GM18498 (cell line): ENCODE data around the gene HIVEP2.

ENCODE experiments used
- ATAC-seq: cut with Tn5 transposase; IDR thresholded peaks from one replicate; pipeline ENCODE4 v1.9.1; 2021; ENCODE audit warnings: mild to moderate bottlenecking, moderate library complexity; ENCODE audit not compliant: unreplicated experiment

HIVEP2 gene

DNA sequence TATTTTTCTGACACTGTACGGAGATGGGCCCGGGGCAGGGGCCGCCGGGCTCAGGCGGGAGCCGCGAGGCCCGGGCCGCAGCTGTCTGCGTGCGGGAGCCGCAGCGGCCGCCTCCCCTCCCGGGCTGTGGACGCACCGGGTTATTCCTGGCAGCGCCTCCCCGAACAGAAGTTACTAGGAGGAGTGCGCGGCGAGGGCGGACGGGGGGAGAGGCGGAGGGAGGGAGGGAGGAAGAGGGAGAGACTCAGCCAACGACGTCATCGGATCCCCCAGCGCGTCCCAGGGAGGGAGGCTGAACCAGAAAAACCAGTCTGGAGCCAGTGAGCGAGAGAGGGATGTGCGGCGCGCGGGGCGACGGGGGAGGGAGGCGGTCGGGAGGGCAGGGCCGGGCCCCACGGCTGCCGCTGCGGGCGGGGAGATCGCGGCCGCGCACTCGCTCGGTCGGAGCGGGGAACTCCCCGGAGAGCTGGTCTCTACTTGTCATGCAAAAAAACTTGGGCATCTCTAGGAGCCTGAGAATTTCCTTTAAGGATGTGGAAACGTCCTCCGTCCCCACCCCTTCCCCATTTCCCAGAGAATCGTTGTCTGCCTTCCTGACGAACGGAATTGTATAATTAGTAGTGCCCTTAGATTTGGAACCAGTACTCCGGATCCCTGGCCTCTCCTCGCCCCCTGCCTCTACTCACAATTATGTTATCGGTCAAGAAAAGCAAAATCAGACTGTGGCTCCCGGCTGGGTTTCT, 1.4 kb upstream of the HIVEP2 start:
- peak; percentile 32 for ATAC-seq

DNA sequence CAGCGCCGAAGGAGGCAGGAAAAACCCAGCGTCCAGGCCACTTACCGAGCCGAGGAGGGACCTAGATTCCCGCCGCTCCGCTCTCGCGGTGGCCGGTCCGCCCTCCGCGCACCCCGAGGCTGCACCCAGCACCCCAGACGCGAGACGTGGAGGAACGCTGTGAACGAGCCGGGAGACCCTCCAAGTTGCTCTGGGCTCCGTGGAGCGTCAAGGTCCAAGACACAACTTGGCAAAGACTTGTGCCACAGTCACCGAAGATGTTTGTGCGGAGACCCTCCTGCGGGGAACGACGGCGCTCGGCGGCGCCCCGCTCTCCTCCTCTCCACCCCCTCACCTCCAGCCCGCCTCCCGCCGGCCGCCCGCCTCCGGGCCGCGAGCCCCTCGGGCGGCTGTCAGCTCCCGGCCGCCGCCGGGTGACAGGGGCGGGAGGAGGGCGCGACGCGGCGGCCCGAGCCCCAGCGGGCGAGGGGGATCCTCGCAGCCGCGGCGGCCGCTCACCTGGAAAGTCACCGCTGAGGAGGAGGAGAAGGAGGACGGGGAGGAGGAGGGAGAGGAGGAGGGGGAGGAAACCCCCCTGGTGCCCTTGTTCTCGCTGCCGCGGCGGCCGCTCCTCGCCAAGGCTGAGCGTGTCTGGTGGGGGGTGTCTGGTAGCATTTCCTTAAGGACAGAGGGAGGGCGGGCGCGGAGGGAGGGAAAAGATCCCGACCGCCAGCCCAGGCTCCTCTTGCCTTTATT, 637 bp upstream of the HIVEP2 start:
- peak; percentile 14 for ATAC-seq

DNA sequence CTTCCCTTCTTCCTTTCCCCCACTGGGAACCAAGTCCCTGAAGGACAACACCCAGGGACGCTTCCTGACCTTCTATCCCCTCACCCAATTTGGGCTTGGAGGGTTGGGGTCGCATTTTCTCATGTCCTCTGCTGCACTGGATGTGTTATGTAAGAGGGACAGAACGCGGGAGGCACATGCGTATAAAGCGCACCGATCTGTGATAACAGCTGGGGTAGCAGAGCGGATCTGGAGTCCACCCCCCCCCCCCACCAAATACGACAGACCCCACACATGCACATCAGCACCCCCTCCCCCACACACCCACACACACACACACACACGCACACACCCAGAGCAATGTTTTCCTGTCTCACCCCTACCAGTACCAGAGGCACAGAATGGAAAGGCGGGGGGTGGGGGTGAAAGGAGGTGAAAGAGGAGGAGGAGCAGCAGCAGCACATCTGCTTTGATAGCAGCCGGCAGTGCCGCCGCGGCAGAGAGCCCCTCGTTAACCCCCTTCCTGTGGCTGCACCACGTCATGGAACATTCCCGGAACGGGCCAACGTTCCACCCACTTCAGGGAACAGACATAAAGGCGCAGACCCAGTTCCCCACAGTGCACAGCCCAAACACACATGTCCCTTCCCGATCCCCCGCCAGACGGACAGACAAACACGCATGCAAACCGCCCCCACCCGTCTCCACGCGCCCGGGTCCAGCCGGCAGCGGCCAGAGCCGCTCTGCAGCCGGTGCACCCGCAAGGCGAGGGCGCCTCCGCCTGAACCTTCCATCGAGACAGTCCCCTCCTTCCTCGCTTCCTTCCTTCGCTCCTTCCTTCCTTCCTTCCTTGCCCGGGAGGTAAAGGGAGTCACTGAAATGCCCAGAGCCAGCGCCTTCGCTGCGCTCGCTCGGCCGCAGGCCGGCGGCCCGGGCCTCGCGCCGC, 590 bp downstream of the HIVEP2 start:
- peak; percentile 13 for ATAC-seq

DNA sequence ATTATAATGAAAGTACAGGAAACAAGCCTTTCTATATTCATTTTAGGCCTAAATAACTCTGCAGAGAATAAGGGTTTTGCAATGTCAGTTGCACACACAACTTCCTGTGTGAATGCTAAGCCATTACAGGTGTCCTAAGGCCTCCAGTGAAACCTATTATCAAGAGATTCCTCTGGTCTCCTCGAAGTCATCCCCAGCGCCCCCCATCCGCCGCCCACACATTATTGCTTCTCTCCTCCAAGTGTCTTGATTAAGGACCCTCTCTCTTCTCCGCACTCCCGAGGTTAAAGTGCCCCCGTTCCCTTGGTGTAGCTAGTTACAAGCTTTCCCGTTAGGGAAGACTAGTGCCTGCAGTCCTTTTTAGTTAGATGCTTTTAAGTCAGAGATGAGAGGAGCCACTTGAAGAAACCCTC, 1.3 kb downstream of the HIVEP2 start:
- ATAC-seq: no peak

DNA sequence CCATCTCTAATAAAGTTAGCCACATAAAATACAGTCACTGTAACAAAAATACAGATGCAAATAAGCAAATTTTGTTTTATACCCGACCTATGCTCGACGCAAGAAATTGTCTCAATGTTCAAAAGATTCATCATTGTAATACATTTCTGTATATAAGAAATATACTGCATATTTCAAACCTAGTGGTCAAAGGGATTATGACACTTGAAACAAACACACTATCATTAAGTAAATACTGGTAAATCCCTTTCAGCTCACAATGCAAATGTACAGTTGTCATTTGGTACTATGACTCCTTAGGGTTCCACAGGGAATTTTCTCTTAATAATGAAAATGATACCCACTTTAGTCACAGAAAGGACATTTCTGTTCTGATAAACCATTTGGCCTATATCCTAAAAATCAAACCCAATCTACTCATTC, 2.2 kb downstream of the HIVEP2 start:
- no peak for ATAC-seq

DNA sequence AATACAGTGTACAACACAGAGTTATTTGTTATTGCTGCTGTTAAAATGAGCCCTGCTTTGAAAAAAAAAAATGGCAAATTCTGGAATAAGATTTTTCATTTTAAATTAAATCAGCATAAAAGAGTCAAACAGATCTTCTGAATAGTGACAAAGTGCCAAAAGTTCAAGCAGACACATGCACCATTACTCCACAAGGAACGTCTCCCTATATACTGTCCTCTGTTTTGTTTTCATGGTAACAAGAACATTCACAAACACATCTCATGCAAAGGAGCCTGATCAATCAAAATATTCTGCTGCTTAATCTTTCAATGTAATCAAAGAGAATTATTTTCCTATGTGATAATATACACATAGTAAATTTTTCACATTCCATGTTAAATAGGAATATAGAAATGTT, 2.7 kb downstream of the HIVEP2 start:
- no peak for ATAC-seq

DNA sequence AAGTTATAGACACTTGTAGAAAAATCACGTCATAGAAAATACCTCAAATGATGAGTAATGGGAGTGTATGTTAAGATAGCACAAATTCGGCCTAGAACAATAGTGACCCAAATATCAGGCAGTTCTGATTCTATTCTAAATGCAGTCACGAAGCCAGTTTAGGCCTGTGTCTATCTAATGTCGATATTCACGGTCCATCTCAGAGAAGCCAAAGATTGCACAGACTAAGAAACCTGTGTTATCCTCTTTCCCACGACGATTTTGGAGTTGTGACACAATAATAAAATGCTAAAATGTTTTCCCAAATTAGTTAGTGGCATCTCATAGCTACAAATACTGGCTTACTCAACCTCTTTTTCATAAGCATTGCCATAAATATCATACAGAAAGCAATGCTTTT, 4.0 kb downstream of the HIVEP2 start:
- no peak for ATAC-seq

DNA sequence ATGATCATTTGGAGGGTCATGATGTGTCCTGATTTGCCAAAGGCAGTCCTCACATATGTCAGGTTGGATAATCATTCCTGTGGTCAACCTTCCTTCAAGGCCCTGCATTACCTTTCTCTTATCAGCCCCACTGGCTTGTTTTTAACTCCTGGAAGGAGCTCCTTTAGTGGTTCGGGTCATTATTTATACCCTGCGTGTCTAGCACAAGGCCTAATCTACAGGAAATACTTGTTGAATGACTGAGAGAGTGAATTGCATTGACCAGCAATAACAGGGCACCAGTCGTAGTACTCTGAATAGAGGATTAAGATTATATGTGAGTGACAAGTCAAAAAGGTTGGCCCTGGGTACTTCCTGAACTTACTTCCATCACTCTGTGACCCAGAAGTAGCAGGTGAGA, 4.5 kb downstream of the HIVEP2 start:
- ATAC-seq: no peak

DNA sequence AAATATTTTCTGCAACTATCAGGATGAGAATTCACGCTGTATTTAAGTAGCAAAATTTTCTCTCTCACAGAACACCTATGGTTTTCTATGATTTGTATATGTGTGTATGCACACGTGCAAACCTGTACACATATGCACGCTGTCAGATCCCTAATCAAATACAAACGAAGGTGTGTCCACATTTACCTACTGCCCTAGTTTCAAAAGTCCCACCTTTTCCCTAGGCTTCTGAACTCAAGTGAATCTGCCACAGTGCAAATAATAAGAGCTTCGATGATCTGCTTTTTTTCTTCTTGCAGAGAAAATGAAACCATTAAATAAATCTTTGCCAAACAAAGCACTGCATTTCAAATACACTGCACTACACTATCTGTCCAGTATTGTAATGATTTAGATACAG, 6.5 kb downstream of the HIVEP2 start:
- ATAC-seq: no peak

DNA sequence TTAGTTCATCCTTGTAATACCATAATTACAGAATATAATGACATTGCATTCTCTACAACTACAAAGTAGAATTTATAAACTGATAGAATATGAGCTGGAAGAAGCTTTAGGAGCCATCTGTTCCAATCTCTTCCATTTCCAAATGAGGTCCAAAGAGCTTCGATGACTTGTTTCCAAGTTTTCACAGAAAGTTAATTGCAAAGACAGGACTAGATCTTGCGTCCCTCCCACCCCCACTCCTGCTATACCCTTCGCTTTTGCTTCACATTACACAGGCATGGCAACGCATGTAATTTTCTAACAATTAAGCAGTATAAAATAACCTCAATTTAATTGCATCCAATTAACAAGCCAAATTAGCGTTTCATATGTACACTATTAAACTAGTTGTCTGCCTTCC, 7.0 kb downstream of the HIVEP2 start:
- no peak for ATAC-seq

DNA sequence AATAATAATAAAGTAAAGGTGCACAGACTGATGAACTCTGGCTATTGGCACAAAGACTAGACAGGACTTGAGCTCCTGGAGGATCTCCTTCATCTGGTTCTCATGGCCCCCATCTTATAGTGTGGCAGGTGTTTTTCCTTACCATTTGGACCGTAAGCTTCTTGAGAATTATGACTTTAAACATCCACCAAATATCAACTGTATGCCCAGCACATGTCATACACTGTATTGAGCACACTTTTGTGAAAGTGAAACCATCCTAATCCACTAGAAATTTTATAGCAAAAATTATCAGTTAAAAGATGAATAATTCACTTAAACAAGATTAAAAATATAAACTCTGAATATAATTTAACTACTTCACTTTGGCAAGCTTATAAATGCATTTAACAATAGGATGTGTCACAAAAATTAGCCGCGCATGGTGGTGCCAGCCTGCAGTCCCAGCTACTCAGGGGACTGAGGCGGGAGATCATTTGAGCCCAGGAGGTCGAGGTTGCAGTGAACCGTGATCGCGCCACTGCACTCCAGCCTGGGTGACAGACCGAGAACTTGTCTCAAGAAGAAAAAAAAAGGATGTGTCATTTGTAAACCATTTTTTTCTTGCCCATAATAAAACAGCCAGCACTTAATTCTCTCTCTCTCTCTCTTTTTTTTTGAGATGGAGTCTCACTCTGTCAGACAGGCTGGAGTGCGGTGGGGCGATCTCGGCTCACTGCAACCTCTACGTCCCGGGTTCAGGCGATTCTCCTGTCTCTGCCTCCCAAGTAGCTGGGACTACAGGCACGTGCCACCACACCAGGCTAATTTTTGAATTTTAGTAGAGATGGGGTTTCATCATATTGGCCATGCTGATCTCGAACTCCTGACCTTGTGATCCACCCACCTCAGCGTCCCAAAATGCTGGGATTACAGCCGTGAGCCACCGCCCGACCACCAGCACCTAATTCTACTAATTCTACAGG, 9.1 kb downstream of the HIVEP2 start:
- ATAC-seq: peak; percentile 68

DNA sequence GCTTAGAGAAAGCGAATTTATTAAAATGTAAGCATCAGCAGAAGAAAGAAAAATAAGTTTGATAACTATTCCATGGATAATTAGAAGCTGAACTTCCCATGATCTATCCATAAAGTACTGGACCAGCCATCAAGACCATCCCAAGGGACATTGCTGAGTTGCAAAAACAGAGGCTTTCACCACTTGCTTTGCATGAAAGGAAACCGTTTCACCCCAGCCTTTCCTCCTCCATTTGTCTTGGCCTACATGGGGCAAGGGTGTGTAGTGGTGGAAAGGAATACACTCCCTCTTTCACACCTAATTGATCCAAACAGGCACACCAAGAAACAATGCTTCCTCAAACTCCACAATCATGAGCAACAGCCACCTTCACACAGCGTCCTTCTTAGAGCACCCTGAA, 10.4 kb downstream of the HIVEP2 start:
- no peak for ATAC-seq

DNA sequence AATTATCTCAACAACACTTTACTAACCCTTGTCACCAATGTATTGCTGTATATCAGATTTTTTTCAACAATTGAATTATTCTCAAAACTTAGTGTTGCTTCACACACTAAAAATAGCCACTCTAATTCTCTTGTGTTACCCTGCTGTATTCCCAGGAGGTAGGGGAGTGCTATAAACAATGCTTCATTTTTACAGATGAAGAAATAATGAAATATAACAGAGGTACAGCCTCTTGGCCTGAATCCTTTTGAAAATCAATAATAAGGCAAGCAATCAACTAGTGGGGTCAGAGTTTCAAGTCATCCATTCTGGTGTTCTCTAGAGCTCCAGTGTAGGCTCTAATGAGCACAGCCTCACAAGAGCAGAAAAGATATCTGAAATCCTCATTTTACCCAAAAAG, 10.9 kb downstream of the HIVEP2 start:
- no peak for ATAC-seq

DNA sequence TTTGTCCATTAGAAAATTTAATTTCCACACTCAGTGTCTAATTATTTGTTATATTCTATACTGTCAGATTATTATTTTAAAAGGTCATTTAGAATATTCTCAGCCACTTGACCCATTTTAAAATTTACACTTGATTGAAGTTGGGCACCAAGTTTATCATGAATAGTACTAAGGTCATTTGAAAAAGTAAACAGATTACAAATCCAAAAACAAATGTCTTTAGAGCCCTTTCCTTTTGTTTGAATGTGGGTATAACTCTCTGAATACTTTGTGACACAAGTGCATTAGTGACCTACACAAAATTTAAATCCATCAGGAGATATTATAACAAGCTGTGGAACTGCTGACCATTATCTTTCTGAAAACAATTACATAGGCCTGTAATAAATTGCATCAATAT, 11.3 kb downstream of the HIVEP2 start:
- ATAC-seq: no peak

DNA sequence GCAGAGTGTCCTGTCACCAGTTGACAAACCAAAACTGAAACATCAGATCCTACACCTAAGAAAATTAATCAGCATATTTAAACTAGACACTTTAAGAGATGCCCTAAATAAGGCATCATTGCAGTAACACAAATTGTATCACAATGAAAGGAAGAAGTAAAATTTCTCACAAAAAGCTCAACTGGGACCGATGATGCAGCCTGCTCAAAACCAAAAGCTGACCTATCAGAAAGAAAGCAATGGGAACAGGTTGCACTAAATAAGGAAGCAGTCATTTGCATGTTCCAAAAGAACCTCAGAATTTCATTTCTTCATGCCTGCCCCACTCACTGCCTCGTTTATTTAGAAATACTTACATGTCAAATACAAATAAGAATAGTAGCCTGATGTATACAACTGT, 12.1 kb downstream of the HIVEP2 start:
- peak; percentile 34 for ATAC-seq

DNA sequence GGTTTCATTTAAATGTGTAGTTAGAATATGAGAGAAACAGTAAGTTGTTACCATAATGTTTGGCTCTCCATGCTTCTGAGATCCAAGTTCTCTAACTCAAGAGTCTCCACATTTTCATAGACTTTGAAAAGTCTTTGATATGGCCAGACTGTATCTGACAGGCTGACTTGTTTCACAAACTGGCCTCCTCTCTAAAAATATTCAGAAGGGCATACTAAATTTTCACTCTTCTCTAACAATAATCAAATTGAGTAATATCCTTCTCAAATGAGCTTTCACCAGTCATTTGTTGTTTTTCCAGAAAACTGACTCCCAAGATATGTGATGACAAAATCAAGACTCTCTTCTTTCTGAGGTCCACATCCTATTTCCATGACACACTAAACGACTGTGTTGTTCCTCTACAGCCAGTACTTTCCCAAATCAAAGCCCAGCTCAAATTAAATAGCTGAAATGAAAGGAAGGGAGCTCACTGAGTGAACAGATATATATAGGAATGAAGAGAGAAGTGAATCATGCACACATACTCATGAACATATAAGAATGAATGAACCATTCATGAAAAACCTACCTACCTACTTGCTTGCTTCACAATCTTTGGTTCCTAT, 15.1 kb downstream of the HIVEP2 start:
- no peak for ATAC-seq

DNA sequence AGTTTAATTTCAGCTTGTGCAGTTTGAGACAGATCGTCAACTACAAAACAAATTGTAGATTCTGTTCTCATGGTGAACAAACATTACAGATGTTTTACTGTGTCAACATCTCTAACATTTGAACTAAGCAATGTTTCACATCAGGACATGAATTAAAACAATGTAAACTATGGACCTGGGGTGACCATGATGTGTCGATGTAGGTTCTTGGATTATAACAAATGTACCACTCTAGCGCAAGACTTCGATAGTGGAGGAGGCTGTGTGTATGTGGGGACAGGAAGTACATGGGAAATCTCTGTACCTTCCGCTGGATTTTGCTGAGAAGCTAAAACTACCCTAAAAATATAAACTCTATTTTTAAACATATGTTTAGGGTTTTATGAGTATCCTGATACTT, 17.1 kb downstream of the HIVEP2 start:
- ATAC-seq: peak; percentile 23

DNA sequence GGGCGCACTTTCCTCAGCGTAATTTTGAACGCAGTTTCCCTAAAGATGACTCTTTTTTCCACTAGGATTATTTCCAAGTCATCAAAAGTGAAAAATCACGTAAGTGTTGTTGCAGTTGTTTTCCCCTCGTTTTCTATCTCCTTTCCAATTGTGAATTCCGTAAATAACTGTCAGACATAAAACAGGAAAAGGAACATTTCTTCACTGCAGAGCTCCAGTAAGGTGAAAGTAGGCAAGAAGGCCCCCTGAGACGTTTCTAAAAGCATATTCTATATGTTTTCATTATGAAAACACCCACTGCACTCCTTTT, 17.8 kb downstream of the HIVEP2 start:
- ATAC-seq: no peak

DNA sequence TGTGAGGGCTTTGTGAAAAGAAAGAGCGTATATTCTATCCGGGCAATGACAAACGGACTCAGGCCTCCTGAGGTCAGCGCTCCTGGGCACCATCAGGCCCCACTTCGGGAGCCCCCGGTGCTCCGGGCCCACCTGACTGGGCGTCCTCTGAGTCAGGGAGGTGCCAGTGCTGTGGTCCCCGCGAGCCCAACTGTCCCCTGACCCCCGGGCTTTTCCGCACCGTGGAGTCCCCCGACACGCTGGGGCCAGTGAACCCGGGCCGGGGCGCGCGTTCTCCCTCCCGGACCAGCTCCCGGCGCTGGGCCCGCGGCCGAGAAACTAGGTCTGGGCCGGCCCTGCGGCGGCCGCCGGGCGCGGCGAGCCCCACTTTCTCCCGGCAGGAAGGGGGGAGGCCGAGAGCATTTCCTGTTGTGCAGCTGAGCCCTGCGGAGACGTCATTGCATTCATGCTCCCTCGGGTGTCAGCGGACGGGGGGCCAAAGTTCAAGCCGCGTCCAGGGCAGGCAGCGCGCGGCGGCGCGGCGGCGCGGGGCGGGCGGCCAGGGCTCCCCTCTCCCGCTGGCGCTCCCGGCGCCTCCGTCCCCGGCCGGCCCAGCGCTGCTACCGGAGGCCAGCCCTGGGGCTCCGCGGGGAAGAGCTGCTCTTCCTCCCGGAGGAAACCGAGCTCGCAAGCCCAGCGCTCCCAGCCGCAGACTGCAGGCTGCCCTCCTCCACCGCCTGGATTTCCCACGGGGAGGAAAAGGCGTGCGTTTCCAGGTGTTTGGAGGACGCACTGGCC, 18.3 kb downstream of the HIVEP2 start:
- peak; percentile 93 for ATAC-seq

DNA sequence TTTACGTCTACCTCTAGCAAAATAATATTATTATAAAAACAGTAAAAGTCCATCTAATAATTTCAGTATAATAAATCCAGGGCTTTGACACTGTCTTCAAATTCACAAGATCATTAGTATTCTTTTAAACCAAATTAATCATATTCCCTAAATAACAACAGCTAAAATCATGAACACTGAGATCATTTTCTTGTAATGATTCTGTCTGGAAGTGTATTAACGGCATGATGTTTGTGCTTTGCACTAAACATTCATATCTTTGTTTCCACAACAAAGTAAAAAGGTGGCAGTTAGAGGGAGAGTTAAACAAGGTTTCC, 18.8 kb downstream of the HIVEP2 start:
- ATAC-seq: no peak
